ENCODE data around the gene MSMO1.

MSMO1 gene

GRCh38 chr4:165381821-165382373, 54.4 kb downstream of the MSMO1 start:
- H2BK5ac ChIP-seq (ENCODE audit: low read length), result no peak overlapping the region
- H3K79me2 ChIP-seq (ENCODE audit: control insufficient read depth, insufficient read depth, low read length), result no peaks in the 10 kb centered on the region
- H3K56ac ChIP-seq (ENCODE audit: low read length), result no peak overlapping the region
- no peak overlapping the region for H3K4me3 ChIP-seq (ENCODE audit: low read length)
- H3K9ac ChIP-seq (ENCODE audit: low read length), result no peak overlapping the region
- H3K79me1 ChIP-seq (ENCODE audit: low read length), result no peaks in the 10 kb centered on the region
- H3K4me1 ChIP-seq (ENCODE audit: control insufficient read depth, low read depth, low read length), result peaks cover 4% of the 10 kb centered on the region
- H4K8ac ChIP-seq (ENCODE audit: low read depth, low read length), result no peak overlapping the region
- H4K5ac ChIP-seq (ENCODE audit: low read length), result no peak overlapping the region
- no CpG with 5 or more reads among the region's 3 CpGs for WGBS (ENCODE audit: extremely low coverage, insufficient coverage, low lambda C conversion rate)
- peaks cover 2% of the 10 kb centered on the region for H3K27me3 ChIP-seq (ENCODE audit: insufficient read depth, low read length, poor library complexity)
- no peaks in the 10 kb centered on the region for H3K36me3 ChIP-seq (ENCODE audit: control insufficient read depth, insufficient read depth, low read length)
- peak; percentile 28 for DNase-seq
- H3K27ac ChIP-seq (ENCODE audit: low read depth, low read length), result no peak overlapping the region
- H3K4ac ChIP-seq (ENCODE audit: low read depth, low read length), result no peak overlapping the region
- H3K18ac ChIP-seq (ENCODE audit: low read length), result no peak overlapping the region
- H2BK120ac ChIP-seq (ENCODE audit: low read depth, low read length), result no peak overlapping the region
- no peak overlapping the region for H2BK15ac ChIP-seq (replicated peaks; ENCODE audit: low read depth)
- no peak overlapping the region for H3K23ac ChIP-seq (ENCODE audit: low read length)
- H2AK5ac ChIP-seq (ENCODE audit: low read length), result no peak overlapping the region
- no peak overlapping the region for H3K4me2 ChIP-seq (ENCODE audit: low read length)

GRCh38 chr4:165382640-165383039, 55.2 kb downstream of the MSMO1 start:
- Histone ChIP-seq H2AK5ac (ENCODE audit: low read length) (no peak overlapping the region), H3K27me3 (ENCODE audit: insufficient read depth, low read length, poor library complexity) (peaks cover 2% of the 10 kb centered on the region), H3K18ac (ENCODE audit: low read length) (peak overlapping the region; percentile 47), H3K4me1 (ENCODE audit: control insufficient read depth, low read depth, low read length) (peaks cover 4% of the 10 kb centered on the region), H3K36me3 (ENCODE audit: control insufficient read depth, insufficient read depth, low read length) (no peaks in the 10 kb centered on the region), H3K4ac (ENCODE audit: low read depth, low read length) (peak overlapping the region; percentile 31), H2BK120ac (ENCODE audit: low read depth, low read length) (no peak overlapping the region), H3K56ac (ENCODE audit: low read length) (peak overlapping the region; percentile 11), H3K9ac (ENCODE audit: low read length) (no peak overlapping the region), H4K8ac (ENCODE audit: low read depth, low read length) (no peak overlapping the region), H4K5ac (ENCODE audit: low read length) (no peak overlapping the region), H3K79me2 (ENCODE audit: control insufficient read depth, insufficient read depth, low read length) (no peaks in the 10 kb centered on the region), H3K27ac (ENCODE audit: low read depth, low read length) (no peak overlapping the region), H3K23ac (ENCODE audit: low read length) (no peak overlapping the region), H3K79me1 (ENCODE audit: low read length) (no peaks in the 10 kb centered on the region), H2BK5ac (ENCODE audit: low read length) (peak overlapping the region; percentile 21), H3K4me3 (ENCODE audit: low read length) (no peak overlapping the region), H2BK15ac (replicated peaks; ENCODE audit: low read depth) (peak overlapping the region; percentile 12), H3K4me2 (ENCODE audit: low read length) (no peak overlapping the region)
- no CpG with 5 or more reads among the region's 1 CpG for WGBS (ENCODE audit: extremely low coverage, insufficient coverage, low lambda C conversion rate)
- DNase-seq, result no peak

- Histone ChIP-seq H3K56ac (ENCODE audit: low read length) (no peak overlapping the region), H3K18ac (ENCODE audit: low read length) (no peak overlapping the region), H3K4ac (ENCODE audit: low read depth, low read length) (no peak overlapping the region), H3K27me3 (ENCODE audit: insufficient read depth, low read length, poor library complexity) (no peaks in the 10 kb centered on the region), H2BK120ac (ENCODE audit: low read depth, low read length) (no peak overlapping the region), H4K8ac (ENCODE audit: low read depth, low read length) (no peak overlapping the region), H3K27ac (ENCODE audit: low read depth, low read length) (no peak overlapping the region), H2BK5ac (ENCODE audit: low read length) (no peak overlapping the region), H2AK5ac (ENCODE audit: low read length) (no peak overlapping the region), H3K4me2 (ENCODE audit: low read length) (no peak overlapping the region), H3K79me2 (ENCODE audit: control insufficient read depth, insufficient read depth, low read length) (no peaks in the 10 kb centered on the region), H4K5ac (ENCODE audit: low read length) (no peak overlapping the region), H3K9ac (ENCODE audit: low read length) (no peak overlapping the region), H3K4me1 (ENCODE audit: control insufficient read depth, low read depth, low read length) (peaks cover 4% of the 10 kb centered on the region), H2BK15ac (replicated peaks; ENCODE audit: low read depth) (no peak overlapping the region), H3K36me3 (ENCODE audit: control insufficient read depth, insufficient read depth, low read length) (no peaks in the 10 kb centered on the region), H3K79me1 (ENCODE audit: low read length) (no peaks in the 10 kb centered on the region), H3K4me3 (ENCODE audit: low read length) (no peak overlapping the region), H3K23ac (ENCODE audit: low read length) (no peak overlapping the region)
- 100% methylated on average over 1 of the region's 4 CpGs for WGBS (ENCODE audit: extremely low coverage, insufficient coverage, low lambda C conversion rate)
- peak; percentile 88 for DNase-seq
Observed at GRCh38 chr4:165383591-165384073, 56.2 kb downstream of the MSMO1 start.

GRCh38 chr4:165384186-165384585, 56.7 kb downstream of the MSMO1 start:
- Histone ChIP-seq H4K8ac (ENCODE audit: low read depth, low read length) (no peak overlapping the region), H3K36me3 (ENCODE audit: control insufficient read depth, insufficient read depth, low read length) (no peaks in the 10 kb centered on the region), H3K18ac (ENCODE audit: low read length) (peak overlapping the region; percentile 76), H3K4me2 (ENCODE audit: low read length) (no peak overlapping the region), H4K5ac (ENCODE audit: low read length) (no peak overlapping the region), H2BK5ac (ENCODE audit: low read length) (peak overlapping the region; percentile 15), H3K4ac (ENCODE audit: low read depth, low read length) (peak overlapping the region; percentile 68), H3K4me1 (ENCODE audit: control insufficient read depth, low read depth, low read length) (peaks cover 4% of the 10 kb centered on the region), H3K9ac (ENCODE audit: low read length) (no peak overlapping the region), H3K56ac (ENCODE audit: low read length) (peak overlapping the region; percentile 66), H3K23ac (ENCODE audit: low read length) (no peak overlapping the region), H3K79me1 (ENCODE audit: low read length) (no peaks in the 10 kb centered on the region), H3K27me3 (ENCODE audit: insufficient read depth, low read length, poor library complexity) (no peaks in the 10 kb centered on the region), H3K27ac (ENCODE audit: low read depth, low read length) (peak overlapping the region; percentile 83), H3K79me2 (ENCODE audit: control insufficient read depth, insufficient read depth, low read length) (no peaks in the 10 kb centered on the region), H3K4me3 (ENCODE audit: low read length) (no peak overlapping the region), H2BK120ac (ENCODE audit: low read depth, low read length) (peak overlapping the region; percentile 96), H2AK5ac (ENCODE audit: low read length) (no peak overlapping the region), H2BK15ac (replicated peaks; ENCODE audit: low read depth) (no peak overlapping the region)
- DNase-seq, result peak; percentile 72
- no CpG with 5 or more reads among the region's 3 CpGs for WGBS (ENCODE audit: extremely low coverage, insufficient coverage, low lambda C conversion rate)

- no peaks in the 10 kb centered on the region for H3K79me2 ChIP-seq (ENCODE audit: control insufficient read depth, insufficient read depth, low read length)
- no peak overlapping the region for H4K8ac ChIP-seq (ENCODE audit: low read depth, low read length)
- peak overlapping the region; percentile 15 for H2BK5ac ChIP-seq (ENCODE audit: low read length)
- no peak overlapping the region for H2AK5ac ChIP-seq (ENCODE audit: low read length)
- no peaks in the 10 kb centered on the region for H3K27me3 ChIP-seq (ENCODE audit: insufficient read depth, low read length, poor library complexity)
- peak overlapping the region; percentile 96 for H2BK120ac ChIP-seq (ENCODE audit: low read depth, low read length)
- no peak overlapping the region for H3K4me3 ChIP-seq (ENCODE audit: low read length)
- H3K9ac ChIP-seq (ENCODE audit: low read length), result no peak overlapping the region
- WGBS (ENCODE audit: extremely low coverage, insufficient coverage, low lambda C conversion rate), result no CpG with 5 or more reads among the region's 1 CpG
- no peaks in the 10 kb centered on the region for H3K79me1 ChIP-seq (ENCODE audit: low read length)
- H3K4me1 ChIP-seq (ENCODE audit: control insufficient read depth, low read depth, low read length), result peaks cover 4% of the 10 kb centered on the region
- H3K23ac ChIP-seq (ENCODE audit: low read length), result no peak overlapping the region
- peak overlapping the region; percentile 83 for H3K27ac ChIP-seq (ENCODE audit: low read depth, low read length)
- H4K5ac ChIP-seq (ENCODE audit: low read length), result no peak overlapping the region
- no peak overlapping the region for H3K18ac ChIP-seq (ENCODE audit: low read length)
- peak overlapping the region; percentile 68 for H3K4ac ChIP-seq (ENCODE audit: low read depth, low read length)
- H3K4me2 ChIP-seq (ENCODE audit: low read length), result no peak overlapping the region
- peak; percentile 58 for DNase-seq
- H3K56ac ChIP-seq (ENCODE audit: low read length), result peak overlapping the region; percentile 66
- peak overlapping the region; percentile 74 for H2BK15ac ChIP-seq (replicated peaks; ENCODE audit: low read depth)
- no peaks in the 10 kb centered on the region for H3K36me3 ChIP-seq (ENCODE audit: control insufficient read depth, insufficient read depth, low read length)
Observed at GRCh38 chr4:165384598-165384997, 57.1 kb downstream of the MSMO1 start.

- H3K4me2 ChIP-seq (ENCODE audit: low read length), result no peak overlapping the region
- no peak overlapping the region for H4K8ac ChIP-seq (ENCODE audit: low read depth, low read length)
- no CpG with 5 or more reads among the region's 4 CpGs for WGBS (ENCODE audit: extremely low coverage, insufficient coverage, low lambda C conversion rate)
- H3K79me2 ChIP-seq (ENCODE audit: control insufficient read depth, insufficient read depth, low read length), result no peaks in the 10 kb centered on the region
- no peak overlapping the region for H3K9ac ChIP-seq (ENCODE audit: low read length)
- H2BK5ac ChIP-seq (ENCODE audit: low read length), result no peak overlapping the region
- H3K56ac ChIP-seq (ENCODE audit: low read length), result no peak overlapping the region
- peak overlapping the region; percentile 74 for H2BK15ac ChIP-seq (replicated peaks; ENCODE audit: low read depth)
- no peaks in the 10 kb centered on the region for H3K36me3 ChIP-seq (ENCODE audit: control insufficient read depth, insufficient read depth, low read length)
- H3K27ac ChIP-seq (ENCODE audit: low read depth, low read length), result no peak overlapping the region
- peaks cover 3% of the 10 kb centered on the region for H3K4me1 ChIP-seq (ENCODE audit: control insufficient read depth, low read depth, low read length)
- no peak overlapping the region for H2AK5ac ChIP-seq (ENCODE audit: low read length)
- no peak overlapping the region for H3K18ac ChIP-seq (ENCODE audit: low read length)
- H3K23ac ChIP-seq (ENCODE audit: low read length), result no peak overlapping the region
- H4K5ac ChIP-seq (ENCODE audit: low read length), result no peak overlapping the region
- no peak overlapping the region for H3K4me3 ChIP-seq (ENCODE audit: low read length)
- H2BK120ac ChIP-seq (ENCODE audit: low read depth, low read length), result no peak overlapping the region
- H3K4ac ChIP-seq (ENCODE audit: low read depth, low read length), result no peak overlapping the region
- H3K79me1 ChIP-seq (ENCODE audit: low read length), result no peaks in the 10 kb centered on the region
- H3K27me3 ChIP-seq (ENCODE audit: insufficient read depth, low read length, poor library complexity), result no peaks in the 10 kb centered on the region
- DNase-seq, result no peak
Observed at GRCh38 chr4:165385126-165385525, 57.7 kb downstream of the MSMO1 start.
